ENCODE measurements around the gene AGAP1. TPM values are rescaled to one million over a fixed set of nuclear protein-coding genes. Genes with fewer than 3 reads are reported as not detected.

The AGAP1 gene
- total and polyA plus RNA-seq, 10 donors, result 1.1 to 26.6 (median 11.3) TPM

- WGBS, 5 donors, result 8 to 10% (median 10%) methylated on average over 36 to 38 of the region's 38 CpGs
- H3K4me1 ChIP-seq, result peaks cover 7 to 68% (median 40%) of the 10 kb centered on the region in 6 donors
- intact Hi-C loops (cut with DNase I; ENCODE audit: low total_unique reads), result no loop called here
These were observed 676.1 kb downstream of the AGAP1 start for GRCh38 chr2:236169741-236170589.

GRCh38 chr2:236170590-236171165 lies 676.8 kb downstream of the AGAP1 start:
- Histone ChIP-seq H3K36me3 (no peaks in the 10 kb centered on the region), H3K27me3 (replicated peaks in 1 of 7) (peaks cover 4 to 100% (median 95%) of the 10 kb centered on the region in 7 donors), H3K27ac (no peak overlapping the region), H3K9me3 (peaks cover 0 to 9% (median 0%) of the 10 kb centered on the region in 8 donors), H3K4me1 (peaks cover 7 to 62% (median 37%) of the 10 kb centered on the region in 6 donors), H3K4me3 (no peak overlapping the region)
- intact Hi-C loops (cut with DNase I; ENCODE audit: low total_unique reads), result no loop called here
- TF ChIP-seq CTCF (IDR thresholded peaks at IDR 0.05 in 8 of 11, conservative IDR thresholded peaks at IDR 0.05 in 3 of 11) (no peak), POLR2AphosphoS5 (IDR thresholded peaks at IDR 0.05) (no peak), POLR2A (IDR thresholded peaks at IDR 0.05) (no peak)
- no peak for DNase-seq
- 9 to 13% (median 12%) methylated on average over 20 to 21 of the region's 21 CpGs for WGBS, 5 donors

More at GRCh38 chr2:236169741-236170589, 676.1 kb downstream of the AGAP1 start:
- no peak for TF ChIP-seq POLR2AphosphoS5 (IDR thresholded peaks at IDR 0.05)
- no peak for TF ChIP-seq CTCF (IDR thresholded peaks at IDR 0.05 in 8 of 11, conservative IDR thresholded peaks at IDR 0.05 in 3 of 11)
- no peak for TF ChIP-seq POLR2A (IDR thresholded peaks at IDR 0.05)
- Histone ChIP-seq H3K27me3 (replicated peaks in 1 of 7) (peaks cover 5 to 100% (median 100%) of the 10 kb centered on the region in 7 donors), H3K36me3 (no peaks in the 10 kb centered on the region), H3K9me3 (peaks cover 0 to 9% (median 0%) of the 10 kb centered on the region in 8 donors), H3K27ac (no peak overlapping the region), H3K4me3 (no peak overlapping the region)
- no peak for DNase-seq

- WGBS, 5 donors, result 6 to 10% (median 8%) methylated on average over 27 of the region's 27 CpGs
- TF ChIP-seq CTCF (IDR thresholded peaks at IDR 0.05 in 8 of 11, conservative IDR thresholded peaks at IDR 0.05 in 3 of 11) (no peak), POLR2AphosphoS5 (IDR thresholded peaks at IDR 0.05) (no peak), POLR2A (IDR thresholded peaks at IDR 0.05) (no peak)
- Histone ChIP-seq H3K9me3 (peaks cover 0 to 9% (median 0%) of the 10 kb centered on the region in 8 donors), H3K36me3 (no peaks in the 10 kb centered on the region), H3K27me3 (replicated peaks in 1 of 7) (peaks cover 0 to 100% (median 95%) of the 10 kb centered on the region in 7 donors), H3K27ac (no peak overlapping the region), H3K4me1 (peaks cover 3 to 56% (median 33%) of the 10 kb centered on the region in 6 donors), H3K4me3 (no peak overlapping the region)
- no peak for DNase-seq
- intact Hi-C loops (cut with DNase I; ENCODE audit: low total_unique reads), result no loop called here
These were observed 677.4 kb downstream of the AGAP1 start for GRCh38 chr2:236171181-236171679.

Data from spleen (tissue), 11 donors.